Bronchial epithelial cell (primary cell): ENCODE results near the gene ASIC4. TPM values are rescaled to one million over a fixed set of nuclear protein-coding genes. Genes with fewer than 3 reads are reported as not detected.
A peak's percentile ranks its signal among the peaks of the same experiment; 100 is the strongest.

Source experiments
- DNase-seq: peaks from one replicate; pipeline ENCODE4 v3.0.0-alpha.2; 2010; ENCODE audit warnings: low read depth
- FAIRE-seq: peaks from 2 replicates; lab custom pipeline; 2011; peaks lifted over from hg19 to GRCh38; lab: Jason Lieb, UNC
- H3K27me3 ChIP-seq: 2 replicates; pipeline ENCODE4 v1.5.1; 2011; ENCODE audit warnings: low read length; ENCODE audit not compliant: control insufficient read depth, insufficient read depth
- H3K36me3 ChIP-seq: 2 replicates; pipeline ENCODE4 v1.5.1; 2011; ENCODE audit warnings: low read length; ENCODE audit not compliant: control insufficient read depth, insufficient read depth
- H3K4me3 ChIP-seq: 2 replicates; pipeline ENCODE4 v1.5.1; 2011; ENCODE audit warnings: mild to moderate bottlenecking, low read depth, low read length, control low read depth
- CTCF ChIP-seq: IDR thresholded peaks from 2 replicates; pipeline ENCODE4 v1.5.1; 2011; ENCODE audit warnings: mild to moderate bottlenecking, moderate library complexity, low read length, control low read depth, inconsistent platforms; ENCODE audit not compliant: insufficient read depth, severe bottlenecking
- total RNA-seq: library from RNA; depleted of rRNA; stranded (reverse); fragments of >200 nt; gene quantifications from 2 replicates; pipeline ENCODE4 v1.2.1, GENCODE V29; 2014

The ASIC4 gene
- total RNA-seq, 1 donor from 2014 or later, result 0.53 TPM

DNA sequence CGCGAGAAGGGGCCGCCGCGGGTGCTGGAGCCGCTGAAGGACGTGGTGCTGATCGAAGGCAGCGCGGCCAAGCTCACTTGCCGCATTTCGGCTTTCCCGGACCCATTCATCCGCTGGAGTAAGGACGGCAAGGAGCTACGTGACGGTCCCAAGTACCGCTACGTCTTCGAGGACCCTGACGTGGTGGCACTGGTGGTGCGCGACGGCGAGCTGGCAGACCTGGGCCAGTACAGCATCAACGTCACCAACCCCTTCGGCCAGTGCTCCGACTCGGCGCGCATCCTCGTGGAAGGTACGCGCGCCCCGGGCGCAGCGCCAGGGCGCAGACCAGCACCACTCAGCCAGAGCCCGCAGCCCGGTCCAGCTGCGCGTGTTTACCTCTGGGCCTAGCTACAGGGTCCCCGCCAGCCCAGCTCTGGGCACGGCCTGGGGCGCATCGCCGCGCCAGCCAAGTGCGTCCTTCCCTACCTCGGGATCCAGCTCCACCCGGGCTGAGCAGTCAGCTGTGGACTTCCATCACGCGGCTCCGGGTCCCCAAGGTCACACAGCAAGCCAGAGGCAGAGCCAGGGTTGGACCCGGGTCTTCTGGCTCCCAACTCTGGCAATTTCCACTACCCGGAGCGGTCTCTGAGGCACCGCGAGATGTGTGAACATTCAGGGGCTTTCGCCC, 17.3 kb upstream of the ASIC4 start:
- no peak for TF ChIP-seq CTCF
- H3K36me3 ChIP-seq, result peaks cover 2% of the 10 kb centered on the region
- H3K27me3 ChIP-seq, result peaks cover 14% of the 10 kb centered on the region
- no peak for DNase-seq
- no peak for FAIRE-seq
- no peak overlapping the region for H3K4me3 ChIP-seq

DNA sequence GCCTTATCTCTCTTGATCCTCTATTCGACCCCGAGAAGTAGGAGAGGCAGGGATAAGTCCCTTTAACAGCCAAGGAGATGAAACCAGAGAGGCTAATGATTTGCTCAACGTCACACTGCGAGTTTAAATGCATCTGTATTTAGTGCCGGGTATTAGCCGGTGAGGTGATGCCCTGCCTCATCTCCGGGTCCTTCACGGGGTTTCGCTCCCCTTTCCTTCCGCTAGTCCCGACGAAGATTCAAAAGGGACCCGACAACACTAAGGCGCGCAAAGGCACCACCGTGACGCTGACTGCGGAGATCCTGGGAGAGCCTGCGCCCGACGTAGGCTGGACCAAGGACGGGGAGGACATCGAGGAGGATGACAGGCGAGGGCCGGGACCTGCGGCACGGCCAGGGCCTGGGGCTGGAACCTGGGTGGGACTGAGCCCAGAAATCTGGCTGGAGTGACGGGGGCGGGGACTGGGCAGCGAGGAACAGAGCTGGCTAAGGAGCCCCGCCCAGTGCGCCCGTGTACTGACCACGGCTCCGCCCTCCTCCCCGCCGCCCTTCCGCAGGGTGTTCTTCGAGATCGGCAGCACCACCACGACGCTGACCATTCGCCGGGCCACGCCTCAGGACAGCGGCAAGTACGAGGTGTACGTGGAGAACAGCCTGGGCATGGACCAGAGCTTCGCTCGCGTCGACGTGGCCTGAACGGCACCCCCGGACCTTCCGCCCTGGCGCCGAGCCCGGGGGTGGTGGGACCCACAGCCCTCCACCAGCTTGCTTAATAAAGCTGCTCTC, 16.6 kb upstream of the ASIC4 start:
- TF ChIP-seq CTCF, result no peak
- peaks cover 14% of the 10 kb centered on the region for H3K27me3 ChIP-seq
- peak; percentile 46 for DNase-seq
- peaks cover 6% of the 10 kb centered on the region for H3K36me3 ChIP-seq
- no peak for FAIRE-seq
- H3K4me3 ChIP-seq, result peak overlapping the region; percentile 79

DNA sequence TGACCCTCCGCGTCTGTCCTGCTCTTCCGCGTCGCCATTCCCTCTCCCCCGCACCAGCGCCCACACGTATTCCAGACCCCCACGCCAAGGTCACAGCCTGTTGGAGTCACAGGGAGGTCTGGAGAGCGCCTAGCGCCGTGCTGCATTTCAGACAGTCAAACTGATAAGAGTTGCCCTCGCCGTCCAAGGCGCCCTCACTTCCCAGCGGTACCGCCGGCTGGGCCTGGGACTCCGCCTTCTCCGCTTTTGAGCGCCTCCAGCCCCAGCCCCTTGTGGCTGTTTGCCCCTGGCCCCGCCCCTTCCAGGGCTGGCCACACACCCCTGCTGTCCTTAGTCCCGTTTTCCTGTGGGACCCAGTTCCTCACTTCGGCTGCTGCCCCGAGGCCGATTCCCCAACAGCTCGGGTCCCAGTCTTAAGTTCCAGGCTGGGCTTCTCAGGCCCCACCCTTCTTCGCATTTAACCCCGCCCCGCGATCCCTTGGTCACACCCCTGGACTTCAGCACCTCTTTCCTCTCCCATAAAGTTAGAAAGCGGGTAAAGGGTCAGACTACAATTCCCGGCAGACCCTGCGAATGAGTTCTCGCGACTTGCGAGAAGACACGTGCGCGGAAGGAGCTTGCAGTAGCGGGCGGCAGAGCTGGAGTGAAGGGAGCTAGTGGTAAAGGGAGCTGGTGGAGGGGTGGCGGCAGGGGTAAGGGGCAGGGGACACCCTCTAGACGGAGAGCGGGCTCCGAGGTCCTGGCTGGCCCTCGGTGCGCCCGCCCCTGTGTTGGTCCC, 15.8 kb upstream of the ASIC4 start, which contains the start of gene GMPPA:
GMPPA (plus strand) TSS at position 612 of the 778 bp plus-strand sequence. CDS start 1,085 bp downstream, outside the sequence.
- peak; percentile 98 for DNase-seq
- peak; percentile 32 for FAIRE-seq
- peaks cover 14% of the 10 kb centered on the region for H3K27me3 ChIP-seq
- no peak for TF ChIP-seq CTCF
- peaks cover 8% of the 10 kb centered on the region for H3K36me3 ChIP-seq
- H3K4me3 ChIP-seq, result peak within 1 kb of the TSS; percentile 79

DNA sequence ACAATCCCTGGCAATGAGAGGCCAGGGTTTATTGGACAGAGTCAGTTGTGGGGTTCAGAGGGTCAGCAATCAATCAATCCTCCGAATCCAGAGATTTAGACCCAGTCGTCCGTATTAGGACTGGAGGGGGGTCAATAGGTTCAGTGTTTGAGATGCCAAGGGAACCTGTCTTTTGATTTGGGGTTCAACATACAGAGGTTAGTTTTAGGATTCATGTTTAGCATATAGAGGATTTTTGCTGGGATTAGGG, 15.3 kb upstream of the ASIC4 start:
- DNase-seq (no peak), FAIRE-seq (no peak)
- peaks cover 11% of the 10 kb centered on the region for H3K36me3 ChIP-seq
- no peak for TF ChIP-seq CTCF
- peaks cover 14% of the 10 kb centered on the region for H3K27me3 ChIP-seq
- peak overlapping the region; percentile 79 for H3K4me3 ChIP-seq

GRCh38 chr2:219499555-219499954, 14.7 kb upstream of the ASIC4 start:
- H3K36me3 ChIP-seq, result peaks cover 16% of the 10 kb centered on the region
- H3K27me3 ChIP-seq, result peaks cover 10% of the 10 kb centered on the region
- H3K4me3 ChIP-seq, result peak overlapping the region; percentile 79
- DNase-seq, result no peak
- TF ChIP-seq CTCF, result no peak
- FAIRE-seq, result no peak
